Left cardiac atrium (tissue), 4 donors: Measurements from ENCODE around the gene PTTG2. TPM values are rescaled to one million over a fixed set of nuclear protein-coding genes. Genes with fewer than 3 reads are reported as not detected.
A peak's percentile ranks its signal among the peaks of the same experiment; 100 is the strongest.
"Not testable (repeated sequence)": the region's sequence is repeated elsewhere in the genome, so short reads cannot be mapped to it uniquely, and the experiment has no call there.

ENCODE experiments used
- ATAC-seq, 2 donors: fragments of 200-7000 bp; cut with Tn5 transposase; one replicate each; pipeline ENCODE4 v1.9.1; 2020; ENCODE audit warnings: mild to moderate bottlenecking in 2 of 2, moderate library complexity in 2 of 2
- DNase-seq: peaks from one replicate; pipeline ENCODE4 v3.0.0-alpha.2; 2020
- intact Hi-C, 2 donors: fragments of 100-400 bp; cut with DNase I; formaldehyde crosslinking; loops; one replicate each; pipeline versions ENCODE4 v1.14.1 to v1.15.1; 2022 to 2023
- long read RNA-seq: library from polyadenylated mRNA; unstranded; transcript quantifications from one replicate; pipeline ENCODE4 v2.0.0, GENCODE V29; 2021
- total RNA-seq, 2 donors: library from RNA; stranded (reverse); fragmentation: NEBNext Ultra II Directional; extraction: Animal tissue kit (Norgen Biotek cat#: 25700); gene quantifications; one replicate each; pipeline ENCODE4 v1.2.1, GENCODE V29; 2021
- donor health status: DM: no; HTN: yes; CAD: no.
- donor health status: DM: no; HTN: yes; CAD: no; lungs with severe emphysema.
- donor health status: DM: yes; HTN: yes; CAD: no.
- donor health status: Dilated cardiomyopathy.

The PTTG2 gene
- total RNA-seq: 1 to 10 TPM in 1 of 2 donors, under 1 TPM in 1; 0.89 to 1.0 TPM
- long read RNA-seq: 0 reads

GRCh38 chr4:37960098-37960497 is at the start of gene PTTG2:
PTTG2 (plus strand) TSS chr4:37960398; CDS start chr4:37960435, 37 bp downstream.
- intact Hi-C loops: no loop called here
- no peak for DNase-seq
- ATAC-seq: no peak

GRCh38 chr4:37914539-37914938 is 45.7 kb upstream of the PTTG2 start:
- DNase-seq (no peak), ATAC-seq (no peak)
- intact Hi-C loops: no loop called here

GRCh38 chr4:37917388-37917787 is 42.8 kb upstream of the PTTG2 start:
- DNase-seq: no peak
- intact Hi-C loops: no loop called here
- peak in 1 of 2 donors; percentile 35 for ATAC-seq

- DNase-seq (no peak), ATAC-seq (no peak)
- intact Hi-C loops: no loop called here
These were observed 41.5 kb upstream of the PTTG2 start for GRCh38 chr4:37918653-37919052.

GRCh38 chr4:37922328-37922727 is 37.9 kb upstream of the PTTG2 start:
- ATAC-seq (peak in 1 of 2 donors; percentile 64), DNase-seq (no peak)
- intact Hi-C loops: no loop called here

GRCh38 chr4:37923089-37923488 is 37.1 kb upstream of the PTTG2 start:
- not testable (repeated sequence) for DNase-seq

GRCh38 chr4:37924946-37925345 is 35.3 kb upstream of the PTTG2 start:
- ATAC-seq: no peak
- DNase-seq: no peak
- intact Hi-C loops: no loop called here

More at GRCh38 chr4:37923089-37923488, 37.1 kb upstream of the PTTG2 start:
- intact Hi-C loops, ATAC-seq: not testable (repeated sequence)

GRCh38 chr4:37927434-37927833 is 32.8 kb upstream of the PTTG2 start:
- ATAC-seq (no peak), DNase-seq (no peak)
- intact Hi-C loops: no loop called here

- ATAC-seq (no peak), DNase-seq (no peak)
- intact Hi-C loops: no loop called here
These were observed 31.5 kb upstream of the PTTG2 start for GRCh38 chr4:37928426-37929416.

GRCh38 chr4:37934096-37934495 is 26.1 kb upstream of the PTTG2 start:
- ATAC-seq: peak in 1 of 2 donors; percentile 38
- intact Hi-C loops: no loop called here
- DNase-seq: no peak

- intact Hi-C loops: no loop called here
- no peak for ATAC-seq
- no peak for DNase-seq
These were observed 25.6 kb upstream of the PTTG2 start for GRCh38 chr4:37934609-37935008.

- intact Hi-C loops: no loop called here
- no peak for ATAC-seq
These were observed 25.2 kb upstream of the PTTG2 start for GRCh38 chr4:37935026-37935425.

GRCh38 chr4:37936889-37937498 is 23.2 kb upstream of the PTTG2 start:
- DNase-seq (peak; percentile 52), ATAC-seq (peak; percentile 94 to 96)
- intact Hi-C loops: no loop called here

More at GRCh38 chr4:37935026-37935425, 25.2 kb upstream of the PTTG2 start:
- DNase-seq: no peak

GRCh38 chr4:37938208-37938607 is 22.0 kb upstream of the PTTG2 start:
- ATAC-seq: no peak
- intact Hi-C loops: no loop called here

GRCh38 chr4:37946503-37947179 is 13.6 kb upstream of the PTTG2 start:
- intact Hi-C loops: loop anchor here in 1 of 2 donors (5.0 kb wide), 1 partner anchor 39 kb away; no protein-coding TSS in a partner anchor

More at GRCh38 chr4:37938208-37938607, 22.0 kb upstream of the PTTG2 start:
- no peak for DNase-seq

GRCh38 chr4:37948542-37948941 is 11.7 kb upstream of the PTTG2 start:
- intact Hi-C loops: loop anchor here in 1 of 2 donors (5.0 kb wide), 1 partner anchor 41 kb away; no protein-coding TSS in a partner anchor
- DNase-seq (no peak), ATAC-seq (no peak)

More at GRCh38 chr4:37946503-37947179, 13.6 kb upstream of the PTTG2 start:
- peak; percentile 27 for DNase-seq
- peak; percentile 66 to 69 for ATAC-seq

GRCh38 chr4:37949636-37950426 is 10.4 kb upstream of the PTTG2 start:
- DNase-seq (no peak), ATAC-seq (no peak)
- intact Hi-C loops: loop anchor here in 1 of 2 donors (5.0 kb wide), 1 partner anchor 43 kb away; no protein-coding TSS in a partner anchor
